Measurements from ENCODE around the gene CCDC30.

DNA sequence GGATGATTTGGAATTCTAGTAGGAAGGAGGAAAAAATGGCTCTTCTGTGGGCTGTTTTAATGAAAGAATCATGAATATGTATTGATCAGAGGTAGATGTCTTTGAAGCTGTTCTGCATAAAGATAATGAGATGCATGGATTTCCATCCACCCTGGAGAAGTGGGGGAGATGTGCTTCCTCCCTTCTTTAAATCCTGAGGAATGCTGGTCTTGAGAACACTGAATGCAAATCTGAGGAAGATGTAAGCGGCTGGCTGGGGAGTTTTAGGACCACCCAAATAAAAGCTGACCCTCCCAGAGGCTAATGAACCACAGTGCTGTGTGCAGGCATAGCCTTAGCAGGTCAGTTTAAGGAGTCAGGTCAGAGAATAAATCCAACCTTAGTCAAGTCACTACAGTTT, 44.6 kb upstream of the CCDC30 start:
- no peak for TF ChIP-seq CTCF (IDR thresholded peaks at IDR 0.05)
- TF ChIP-seq POLR2A (IDR thresholded peaks at IDR 0.05), result no peak

All from uterus (tissue), 2 donors.